SK-N-SH (cell line): ENCODE results near the gene NANS.

Experiments
- GABPA ChIP-seq: IDR thresholded peaks from 2 replicates; pipeline ENCODE4 v1.4.0; 2012; ENCODE audit warnings: low read depth, mild to moderate bottlenecking
- JUND ChIP-seq: IDR thresholded peaks from 2 replicates; pipeline ENCODE4 v1.4.0; 2012
- MXI1 ChIP-seq: IDR thresholded peaks from 2 replicates; pipeline ENCODE4 v1.6.1; 2012; ENCODE audit warnings: mild to moderate bottlenecking, low read depth, low read length, improper control_type of control experiment
- POLR2AphosphoS5 ChIP-seq: IDR thresholded peaks from 2 replicates; pipeline ENCODE4 v1.6.1; 2012; ENCODE audit warnings: low read depth, low read length
- TAF1 ChIP-seq: IDR thresholded peaks from 2 replicates; pipeline ENCODE4 v1.6.1; 2012; ENCODE audit warnings: low read depth, mild to moderate bottlenecking, low read length, moderate library complexity, borderline replicate concordance
- TEAD4 ChIP-seq: IDR thresholded peaks from 2 replicates; pipeline ENCODE4 v1.4.0; 2012; ENCODE audit warnings: mild to moderate bottlenecking, borderline replicate concordance; ENCODE audit not compliant: insufficient read depth
- TF ChIP-seq, protein P1 (sequence below): fragments of 200-600 bp; sonication (generic); IDR thresholded peaks from 2 replicates; pipeline ENCODE4 v1.6.1; 2017; ENCODE audit warnings: antibody characterized with exemption, mild to moderate bottlenecking, moderate library complexity

DNA sequence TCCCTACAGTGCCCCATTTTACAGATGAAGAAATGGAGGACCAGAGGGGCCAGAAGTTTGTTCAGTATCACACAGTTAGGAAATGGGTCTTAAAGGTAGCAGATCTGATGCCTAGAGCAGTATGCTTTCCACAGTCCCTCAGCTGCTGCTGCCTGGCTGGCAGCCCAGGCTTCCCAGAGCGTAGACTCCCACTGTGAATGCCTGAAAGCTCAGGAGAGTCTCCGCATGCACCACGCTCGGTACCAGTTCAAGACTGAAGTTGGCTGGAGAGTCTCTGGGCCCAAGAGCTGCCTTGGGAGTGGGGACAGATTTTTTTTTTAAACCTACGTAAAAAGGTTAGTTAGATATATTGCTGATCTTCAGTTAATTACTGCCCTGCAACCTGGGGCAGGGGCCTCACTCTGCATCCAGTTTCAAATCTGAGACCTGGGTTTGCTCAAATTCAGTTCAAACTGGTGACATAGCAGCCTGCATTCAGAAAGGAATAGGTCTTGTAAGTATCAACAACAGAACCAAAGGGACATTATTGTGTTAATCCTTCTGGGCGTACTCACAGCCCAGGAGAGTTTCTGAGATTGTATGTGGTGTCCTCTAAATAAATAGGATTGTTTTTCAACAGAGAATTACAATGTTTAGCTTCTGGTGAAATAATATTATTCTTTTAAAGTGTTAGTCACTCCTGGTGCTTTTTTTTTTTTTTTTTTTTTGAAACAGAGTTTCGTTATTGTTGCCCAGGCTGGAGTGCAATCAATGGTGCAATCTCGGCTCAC is 8.3 kb downstream of the NANS start:
- TF ChIP-seq, protein P1, sequence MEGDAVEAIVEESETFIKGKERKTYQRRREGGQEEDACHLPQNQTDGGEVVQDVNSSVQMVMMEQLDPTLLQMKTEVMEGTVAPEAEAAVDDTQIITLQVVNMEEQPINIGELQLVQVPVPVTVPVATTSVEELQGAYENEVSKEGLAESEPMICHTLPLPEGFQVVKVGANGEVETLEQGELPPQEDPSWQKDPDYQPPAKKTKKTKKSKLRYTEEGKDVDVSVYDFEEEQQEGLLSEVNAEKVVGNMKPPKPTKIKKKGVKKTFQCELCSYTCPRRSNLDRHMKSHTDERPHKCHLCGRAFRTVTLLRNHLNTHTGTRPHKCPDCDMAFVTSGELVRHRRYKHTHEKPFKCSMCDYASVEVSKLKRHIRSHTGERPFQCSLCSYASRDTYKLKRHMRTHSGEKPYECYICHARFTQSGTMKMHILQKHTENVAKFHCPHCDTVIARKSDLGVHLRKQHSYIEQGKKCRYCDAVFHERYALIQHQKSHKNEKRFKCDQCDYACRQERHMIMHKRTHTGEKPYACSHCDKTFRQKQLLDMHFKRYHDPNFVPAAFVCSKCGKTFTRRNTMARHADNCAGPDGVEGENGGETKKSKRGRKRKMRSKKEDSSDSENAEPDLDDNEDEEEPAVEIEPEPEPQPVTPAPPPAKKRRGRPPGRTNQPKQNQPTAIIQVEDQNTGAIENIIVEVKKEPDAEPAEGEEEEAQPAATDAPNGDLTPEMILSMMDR = no peak
- TF ChIP-seq TAF1 = no peak
- TF ChIP-seq MXI1 = no peak
- TF ChIP-seq POLR2AphosphoS5 = no peak
- TF ChIP-seq TEAD4 = no peak
- TF ChIP-seq GABPA = no peak
- TF ChIP-seq JUND = no peak
